Measurements from ENCODE around the gene TEX264.

TEX264 gene

GRCh38 chr3:51673802-51674654 lies 3.0 kb downstream of the TEX264 start:
- no peak for DNase-seq (ENCODE audit: low read depth, low spot score)

GRCh38 chr3:51675201-51675611 lies 4.2 kb downstream of the TEX264 start:
- no peak for DNase-seq (ENCODE audit: low read depth, low spot score)

DNA sequence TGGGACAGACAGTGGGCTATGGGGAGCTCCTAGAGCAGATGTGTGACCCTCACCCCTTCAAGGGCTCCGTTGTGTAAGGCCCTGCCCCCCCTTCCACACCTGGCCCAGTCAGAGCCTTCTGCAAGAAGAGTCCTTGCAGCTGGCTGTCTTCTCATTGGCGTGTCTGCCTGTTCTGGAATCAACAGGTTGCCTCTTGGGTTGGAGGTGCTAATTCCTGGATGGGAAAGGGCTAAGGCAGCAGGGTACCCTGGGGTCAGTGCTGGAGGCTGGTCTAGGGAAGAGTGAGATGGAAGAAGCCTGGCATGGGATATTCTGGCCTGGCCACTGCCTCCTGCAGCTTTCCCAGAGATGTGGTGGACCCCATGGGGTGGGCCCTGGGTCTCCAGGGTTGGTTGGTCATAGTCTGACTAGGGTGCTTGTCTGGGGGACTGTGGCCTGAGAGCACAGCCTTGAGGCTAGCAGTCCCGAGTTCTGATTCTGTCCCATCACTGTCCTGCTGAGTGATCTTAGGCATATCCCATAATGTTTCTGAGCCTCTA lies 5.1 kb downstream of the TEX264 start:
- DNase-seq (ENCODE audit: low read depth, low spot score), result no peak

DNA sequence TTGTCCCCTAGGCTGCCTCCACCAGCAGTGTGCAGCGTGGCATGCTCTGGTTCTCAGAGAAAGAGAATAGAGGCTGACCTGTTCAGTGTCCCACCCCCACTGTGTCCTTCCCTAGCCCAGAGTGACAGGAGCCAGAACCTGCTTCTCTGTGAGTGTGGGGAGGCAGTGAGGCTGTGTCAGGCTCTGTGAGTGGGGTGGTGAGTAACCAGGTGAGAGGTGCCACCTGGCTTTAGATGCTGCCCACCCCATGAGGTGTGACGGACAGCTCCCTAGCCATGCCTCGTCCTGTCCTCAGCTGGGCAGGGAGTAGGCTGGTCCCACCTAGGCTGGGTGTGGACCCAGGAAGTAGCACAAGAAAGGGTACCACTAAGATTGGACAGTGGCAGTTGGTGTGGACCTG lies 6.3 kb downstream of the TEX264 start:
- DNase-seq (ENCODE audit: low read depth, low spot score), result no peak

DNA sequence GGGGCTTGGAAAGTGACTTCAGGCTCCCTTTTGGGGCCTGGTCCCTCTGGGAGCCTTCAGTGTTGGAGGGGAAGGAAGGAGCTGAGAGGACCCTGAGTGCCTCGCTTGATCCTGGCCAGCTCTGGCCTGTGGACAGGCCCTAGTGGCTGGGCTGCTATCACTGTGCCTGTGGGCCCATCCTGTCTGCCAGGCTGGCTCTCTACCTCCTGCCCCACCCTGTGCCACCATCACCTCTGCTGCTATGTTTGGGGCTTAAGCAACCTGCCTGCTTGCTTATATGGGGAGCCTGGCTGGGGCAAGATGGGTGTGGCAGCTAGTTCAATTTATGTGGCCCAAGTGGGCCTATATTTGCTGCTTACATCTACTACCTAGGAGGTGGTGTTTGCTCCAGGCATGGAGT lies 7.1 kb downstream of the TEX264 start:
- DNase-seq (ENCODE audit: low read depth, low spot score), result no peak

DNA sequence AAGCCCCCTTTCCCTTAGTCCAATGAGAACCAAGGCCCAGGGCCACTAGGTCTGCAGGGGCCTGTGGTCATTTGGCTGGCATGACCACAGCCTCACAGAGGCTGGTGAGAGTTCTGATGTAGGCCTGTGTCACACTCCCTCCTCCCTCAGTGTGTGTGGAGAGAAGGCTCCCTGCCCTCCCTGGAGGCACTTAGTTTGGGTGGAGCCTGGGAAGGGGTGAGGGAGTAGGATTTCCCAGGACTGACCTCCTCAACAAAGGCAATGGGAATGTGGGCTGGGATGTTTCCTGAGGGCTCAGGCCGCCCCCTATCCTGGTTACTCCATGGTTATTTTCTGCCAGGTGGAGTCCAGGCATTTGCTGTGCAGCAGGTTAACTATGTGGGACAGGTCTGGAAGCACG lies 7.6 kb downstream of the TEX264 start:
- no peak for DNase-seq (ENCODE audit: low read depth, low spot score)

DNA sequence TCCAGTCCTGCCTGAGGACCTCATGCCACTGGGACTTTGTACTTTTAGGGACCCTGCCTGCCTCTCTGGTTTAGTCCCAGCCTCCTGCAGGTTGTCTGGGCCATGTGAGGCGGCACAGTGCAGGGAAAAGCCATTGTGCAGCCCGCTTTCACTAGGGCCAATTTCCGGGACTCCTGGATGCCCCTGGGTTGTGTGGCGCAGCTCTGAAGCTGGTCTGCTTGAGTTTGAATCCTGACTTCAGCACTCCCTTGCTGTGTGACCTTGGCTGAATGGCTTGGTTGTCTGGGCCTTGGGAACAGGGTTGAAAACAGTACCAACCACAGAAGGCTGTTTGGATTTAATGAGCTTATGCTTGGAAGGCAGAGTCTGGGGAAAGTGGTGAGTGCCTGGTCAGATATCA lies 8.3 kb downstream of the TEX264 start:
- DNase-seq (ENCODE audit: low read depth, low spot score), result no peak

DNA sequence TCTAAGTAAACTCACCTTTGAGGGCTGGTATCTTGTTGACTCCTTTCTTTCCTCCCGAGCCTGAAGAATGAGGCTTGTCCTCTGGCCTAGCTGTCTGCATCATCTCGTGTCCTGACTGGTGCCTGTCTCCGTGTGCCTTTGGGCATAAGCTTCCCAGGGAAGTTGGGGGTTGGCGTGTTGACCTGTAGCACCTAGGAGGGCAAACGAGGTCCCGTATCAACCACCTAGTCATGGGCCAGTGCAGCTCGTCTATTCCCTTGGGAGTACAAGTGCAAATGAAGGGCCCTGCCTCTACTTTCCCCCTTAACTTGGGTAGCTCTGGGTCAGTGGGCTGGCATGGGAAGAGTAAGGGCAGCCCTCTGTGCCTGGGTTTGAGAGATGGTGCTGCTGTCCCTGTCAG lies 8.7 kb downstream of the TEX264 start:
- DNase-seq (ENCODE audit: low read depth, low spot score), result no peak

DNA sequence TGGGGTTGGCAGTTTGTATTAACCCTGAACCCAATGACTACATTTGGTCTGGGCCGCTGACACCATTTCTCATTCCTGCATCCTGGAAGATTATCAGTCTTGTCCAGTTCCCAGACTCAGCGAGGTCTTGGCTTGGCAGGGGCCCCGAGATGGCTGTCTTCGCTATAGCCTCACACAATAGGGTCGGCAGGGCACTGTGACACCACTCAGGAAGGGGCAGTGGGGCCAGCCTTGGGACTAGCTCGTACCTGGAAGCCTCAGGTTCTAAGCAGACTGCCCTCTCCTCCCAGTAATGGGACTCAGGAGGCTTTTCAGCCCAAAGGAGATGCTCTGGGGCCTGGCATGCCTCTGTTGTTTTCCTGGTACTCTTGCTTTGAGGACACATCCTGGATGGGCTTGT lies 9.1 kb downstream of the TEX264 start:
- no peak for DNase-seq (ENCODE audit: low read depth, low spot score)

DNA sequence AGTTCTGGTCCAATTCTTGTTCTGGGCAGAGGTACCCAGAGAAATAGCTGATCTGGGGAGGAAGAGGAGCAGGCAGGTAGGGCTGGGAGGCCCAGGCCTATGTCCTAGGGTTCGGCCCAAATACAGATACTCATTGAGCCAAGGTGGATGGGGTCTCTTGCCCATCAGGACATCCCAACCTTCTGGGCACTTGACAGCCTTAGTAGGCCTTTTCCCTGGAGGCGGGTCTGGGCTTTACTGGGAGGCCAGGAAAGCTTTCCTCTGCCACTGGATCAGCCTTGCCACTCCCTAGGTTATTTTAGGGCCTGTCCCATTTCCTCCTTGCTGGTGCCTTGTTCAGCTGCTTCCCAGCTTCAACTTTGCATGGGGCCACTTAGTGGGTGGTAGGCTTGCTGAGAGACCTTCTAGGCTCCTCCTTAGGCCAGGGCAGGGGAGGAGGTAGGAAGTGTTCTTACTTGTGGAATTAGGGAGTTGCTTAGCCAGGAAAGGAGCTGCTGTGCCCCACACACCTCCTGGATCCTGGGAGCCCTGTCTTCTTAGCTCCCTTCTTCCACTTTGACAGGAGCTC lies 9.7 kb downstream of the TEX264 start:
- DNase-seq (ENCODE audit: low read depth, low spot score), result no peak

- DNase-seq (ENCODE audit: low read depth, low spot score), result no peak
Measured at GRCh38 chr3:51681453-51681852, 10.4 kb downstream of the TEX264 start.

DNA sequence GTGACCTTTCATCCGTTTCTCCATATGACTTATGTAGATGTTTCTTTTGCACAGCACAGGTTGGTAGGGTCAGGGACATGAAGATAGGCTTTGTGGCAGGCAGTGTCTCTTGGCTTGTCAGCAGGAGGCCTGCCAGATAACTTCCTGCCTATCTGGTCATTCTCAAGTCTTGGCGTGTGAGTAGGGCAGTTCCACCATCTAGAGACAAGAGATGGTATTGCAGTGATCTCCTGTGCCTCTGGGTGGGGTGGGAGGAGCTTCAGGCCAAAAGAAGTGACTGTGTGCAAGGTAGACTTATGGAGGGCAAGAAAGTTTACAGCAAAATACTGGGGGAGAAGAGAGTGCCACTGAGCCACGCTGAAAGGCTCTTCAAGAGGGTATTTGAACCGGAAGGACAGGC lies 11.0 kb downstream of the TEX264 start:
- DNase-seq (ENCODE audit: low read depth, low spot score), result peak; percentile 48

GRCh38 chr3:51682526-51682925 lies 11.5 kb downstream of the TEX264 start:
- DNase-seq (ENCODE audit: low read depth, low spot score), result no peak

- no peak for DNase-seq (ENCODE audit: low read depth, low spot score)
Measured at GRCh38 chr3:51683566-51683965, 12.5 kb downstream of the TEX264 start.

DNA sequence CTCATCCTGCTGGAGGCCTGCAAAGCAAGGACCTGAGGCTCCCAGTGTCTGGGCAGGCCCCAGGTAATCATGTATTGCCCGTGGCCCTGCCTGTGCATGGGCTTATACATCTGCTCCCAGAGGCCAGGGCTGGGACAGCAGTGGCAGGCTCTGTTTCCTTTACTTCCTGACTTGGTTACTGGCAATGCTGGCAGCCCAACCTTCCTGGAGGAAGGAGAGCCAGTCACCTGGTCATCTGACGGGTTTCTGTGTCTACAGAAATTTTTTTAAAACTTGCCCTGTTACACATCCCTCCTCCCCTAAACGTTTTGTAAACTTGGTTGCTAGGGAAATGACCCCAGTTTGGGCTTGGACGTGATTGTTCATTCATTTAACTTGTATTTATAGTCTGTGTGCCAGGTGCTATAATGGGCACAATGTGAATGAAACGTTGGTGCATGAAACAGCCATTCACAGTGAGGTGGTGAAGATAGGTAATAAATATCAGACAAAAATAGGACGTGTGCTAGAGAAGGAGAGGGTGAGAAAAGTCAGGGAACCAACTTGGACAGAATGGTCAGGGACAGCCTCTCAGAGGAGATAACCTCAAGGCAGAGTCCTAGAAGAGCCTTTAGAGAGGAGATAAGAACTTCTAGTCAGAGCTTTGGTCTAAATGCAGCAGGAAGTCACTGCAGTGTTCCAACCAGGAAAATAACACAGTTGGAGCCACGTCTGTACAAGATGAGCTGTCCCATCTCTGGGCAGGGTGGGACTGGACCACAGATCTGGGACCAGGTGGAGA lies 14.1 kb downstream of the TEX264 start:
- DNase-seq (ENCODE audit: low read depth, low spot score), result no peak

GRCh38 chr3:51686056-51686455 lies 15.0 kb downstream of the TEX264 start:
- no peak for DNase-seq (ENCODE audit: low read depth, low spot score)

DNA sequence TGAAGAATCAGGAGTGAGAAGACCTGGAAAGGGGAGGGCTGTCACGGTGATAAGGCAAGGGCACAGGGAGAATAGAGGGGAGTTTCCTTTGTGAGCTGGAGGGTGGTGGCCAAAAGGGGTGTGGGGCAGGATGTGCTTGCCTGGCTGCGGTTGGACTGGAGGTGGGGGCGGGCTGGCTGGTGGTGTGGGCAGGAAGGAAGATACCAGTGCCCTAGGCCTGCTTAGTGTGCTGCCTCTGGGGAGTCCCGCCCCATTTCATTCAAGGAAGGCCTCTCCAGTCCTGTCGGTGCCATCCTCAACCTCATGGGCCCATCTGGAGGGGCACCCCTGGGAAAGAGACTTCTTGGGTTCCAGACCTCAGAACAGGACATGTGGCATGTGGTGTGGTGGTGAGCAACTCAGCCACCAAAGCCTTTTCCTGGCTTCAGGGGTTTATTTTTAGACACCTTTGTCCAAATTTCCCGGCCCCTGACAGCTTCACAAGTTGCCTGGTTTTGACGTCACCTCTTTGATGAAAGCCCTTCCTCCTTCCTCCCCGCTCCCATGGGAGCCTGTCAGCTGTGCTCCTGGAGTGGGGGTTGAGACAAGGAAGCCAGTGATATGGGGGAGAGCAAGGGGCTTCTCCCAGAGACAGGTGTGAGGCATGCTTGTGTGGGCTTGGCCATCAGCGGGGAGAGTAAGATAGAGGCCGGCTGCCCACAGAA lies 15.6 kb downstream of the TEX264 start:
- peak; percentile 60 for DNase-seq (ENCODE audit: low read depth, low spot score)

DNA sequence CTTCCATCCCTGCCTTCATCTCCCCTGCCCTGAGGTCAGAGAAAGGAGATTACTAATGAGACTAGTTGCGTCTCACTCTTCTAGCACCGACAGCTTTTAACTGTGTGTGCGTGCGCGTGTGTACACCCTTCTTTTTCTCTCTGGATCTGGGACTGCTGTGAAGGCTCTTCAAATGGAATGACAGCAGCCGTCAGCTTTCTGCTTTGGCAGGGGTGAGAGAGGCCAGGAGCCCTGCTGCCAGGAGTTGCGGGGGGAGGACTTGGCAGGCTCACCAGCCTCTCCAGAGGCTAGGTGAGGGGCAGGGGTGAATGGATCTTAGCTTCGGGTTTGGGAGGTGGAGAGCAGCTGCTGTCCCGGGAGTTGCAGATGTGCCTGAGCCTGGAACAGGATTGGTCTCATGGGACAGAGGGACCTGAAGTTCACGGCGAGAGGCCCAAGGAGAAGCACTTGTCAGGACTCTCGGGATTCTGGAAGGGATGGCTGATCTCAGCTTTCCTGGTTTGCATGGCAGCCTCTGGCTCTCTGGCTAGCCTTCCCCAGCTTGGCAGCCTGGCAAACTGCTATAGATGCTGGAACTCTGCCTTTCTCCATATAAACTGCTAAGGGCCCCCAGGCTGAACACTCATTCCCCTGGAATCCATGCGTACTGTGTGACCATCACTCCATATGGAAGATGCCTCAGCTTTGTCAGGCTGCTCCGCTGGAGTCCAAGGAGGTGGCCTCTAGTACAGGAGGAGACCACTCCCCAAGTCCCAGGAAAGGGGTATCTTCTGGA lies 16.6 kb downstream of the TEX264 start:
- no peak for DNase-seq (ENCODE audit: low read depth, low spot score)

GRCh38 chr3:51688206-51688600 lies 17.2 kb downstream of the TEX264 start:
- no peak for DNase-seq (ENCODE audit: low read depth, low spot score)

- no peak for DNase-seq (ENCODE audit: low read depth, low spot score)
Measured at GRCh38 chr3:51691021-51691420, 20.0 kb downstream of the TEX264 start.

DNA sequence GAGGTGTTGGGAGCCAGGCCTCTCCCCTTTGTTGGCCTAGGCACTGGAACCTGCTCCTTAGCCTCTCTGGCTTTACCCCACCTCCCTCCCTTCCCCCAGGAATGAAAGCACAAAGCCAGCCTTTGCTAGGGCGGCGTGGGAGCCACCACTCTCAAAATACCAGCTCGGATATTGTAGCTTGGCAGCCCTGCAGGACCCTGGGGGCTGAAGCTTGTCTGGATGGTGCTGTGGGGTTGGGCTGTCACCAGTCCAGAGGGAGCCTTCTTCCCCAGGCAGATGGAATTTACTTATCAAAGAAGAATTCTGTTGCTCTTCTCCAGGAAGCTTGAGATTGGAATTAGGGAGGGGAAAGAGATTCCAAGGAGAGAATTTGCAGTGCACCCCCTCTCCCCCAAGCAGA lies 20.9 kb downstream of the TEX264 start:
- DNase-seq (ENCODE audit: low read depth, low spot score), result no peak
